ENCODE data around the gene NUMB.

Gene NUMB

DNA sequence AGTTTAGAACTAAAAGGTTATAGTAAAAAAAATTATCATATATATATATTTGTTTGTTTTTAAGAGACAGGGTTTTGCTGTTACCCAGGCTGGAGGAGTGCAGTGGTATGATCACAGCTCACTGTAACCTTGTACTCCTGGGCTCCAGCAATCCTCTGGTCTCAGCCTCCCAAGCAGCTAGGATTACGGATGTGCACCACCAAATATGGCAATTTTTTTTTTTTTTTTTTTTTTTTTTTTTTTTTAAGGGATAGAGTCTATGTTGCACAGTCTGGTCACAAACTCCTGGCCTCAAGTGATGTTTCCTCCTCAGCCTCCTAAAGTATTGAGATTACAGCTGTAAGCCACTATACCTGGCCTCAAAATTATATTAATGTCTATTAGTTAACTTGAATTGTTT lies 172.4 kb downstream of the NUMB start:
- DNase-seq, result no peak

DNA sequence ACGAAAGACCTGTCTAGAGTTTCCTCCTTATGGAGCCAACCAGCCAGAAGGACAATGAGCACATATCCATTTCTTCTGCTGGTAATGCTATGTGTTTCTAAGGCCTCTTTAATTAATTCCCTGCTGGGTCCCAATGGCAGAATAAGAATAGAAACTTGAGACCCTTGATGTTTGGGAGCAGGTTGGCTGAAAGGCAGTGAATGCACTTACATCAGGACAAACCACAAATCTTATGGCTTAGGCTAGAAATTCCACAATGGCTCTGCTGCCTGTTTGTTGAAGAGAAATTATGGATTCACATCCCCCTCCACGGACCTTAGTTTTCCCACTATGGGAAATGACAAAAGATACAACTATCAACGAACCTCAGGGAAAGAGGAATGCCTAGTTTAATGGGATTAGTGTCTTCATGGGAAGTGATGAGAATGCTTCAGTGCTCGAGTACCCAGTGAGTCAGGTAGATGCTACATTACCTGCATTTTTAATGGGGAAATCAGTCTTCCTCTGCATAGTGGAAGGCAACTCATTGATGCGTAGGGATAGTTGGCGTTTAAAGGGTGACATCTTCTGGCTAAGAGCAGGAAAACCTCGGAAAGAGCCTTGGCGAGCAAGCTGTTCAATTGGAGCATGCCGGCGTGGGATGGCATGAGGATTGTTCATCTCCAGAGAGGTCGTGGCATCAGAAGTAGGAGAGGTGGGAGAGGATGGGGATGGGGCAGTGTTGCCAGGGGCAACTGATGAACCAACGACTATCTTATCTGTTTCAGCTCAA lies 174.6 kb downstream of the NUMB start:
- DNase-seq, result no peak

DNA sequence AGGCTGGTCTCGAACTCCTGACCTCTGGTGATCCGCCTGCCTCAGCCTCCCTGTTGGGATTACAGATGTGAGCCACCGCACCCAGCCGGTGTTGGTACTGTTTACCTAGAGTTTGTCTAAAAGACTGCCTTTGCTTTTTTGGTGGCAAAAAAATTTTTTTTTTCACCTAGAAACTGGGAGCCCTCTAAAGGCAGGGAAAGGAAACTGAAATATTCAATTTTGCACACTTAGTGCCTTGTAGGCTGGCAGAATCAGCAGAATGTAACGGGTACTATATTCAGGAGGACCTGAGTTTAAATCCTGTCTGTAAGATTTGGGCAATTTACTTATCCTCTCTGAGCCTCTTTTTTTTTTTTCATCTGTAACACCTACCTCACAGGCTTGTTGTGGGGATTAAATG lies 177.4 kb downstream of the NUMB start:
- DNase-seq, result no peak

DNA sequence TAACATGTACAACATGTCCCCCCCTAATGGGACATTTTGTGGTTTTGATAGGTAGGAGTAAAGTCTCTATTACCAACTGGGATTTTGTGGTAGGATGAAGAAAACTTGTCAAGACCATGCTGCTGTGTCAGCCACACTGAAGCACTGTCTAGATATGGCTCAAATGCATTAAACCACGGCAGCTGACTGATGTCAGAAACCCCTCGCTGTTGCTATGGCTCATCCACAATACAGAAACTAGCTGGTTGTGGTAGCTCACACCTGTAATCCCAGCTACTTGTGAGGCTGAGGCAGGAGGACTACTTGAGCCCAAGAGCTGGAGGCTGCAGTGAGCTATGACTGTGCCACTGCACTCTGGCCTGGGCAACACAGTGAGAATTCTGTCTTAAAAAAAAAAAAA lies 181.0 kb downstream of the NUMB start:
- no peak for DNase-seq

DNA sequence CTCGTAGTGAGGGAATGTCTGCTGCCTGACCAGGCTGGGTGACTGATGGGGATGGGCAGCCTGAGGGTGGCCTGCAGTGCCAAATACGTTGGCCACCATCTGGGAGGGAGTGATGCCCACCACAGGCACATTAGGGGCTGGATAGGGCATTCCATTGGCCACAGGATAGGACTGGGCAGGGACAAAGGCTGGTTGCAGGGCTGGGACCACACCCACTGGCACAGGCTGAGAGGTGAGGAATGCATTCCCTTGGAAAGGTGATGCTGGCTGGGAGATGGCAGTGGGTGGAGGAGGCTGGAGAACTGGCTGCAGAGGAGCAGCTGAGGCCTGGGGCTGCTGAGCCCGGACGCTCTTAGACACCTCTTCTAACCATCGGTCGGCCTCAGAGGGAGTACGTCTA lies 181.5 kb downstream of the NUMB start:
- DNase-seq, result no peak

DNA sequence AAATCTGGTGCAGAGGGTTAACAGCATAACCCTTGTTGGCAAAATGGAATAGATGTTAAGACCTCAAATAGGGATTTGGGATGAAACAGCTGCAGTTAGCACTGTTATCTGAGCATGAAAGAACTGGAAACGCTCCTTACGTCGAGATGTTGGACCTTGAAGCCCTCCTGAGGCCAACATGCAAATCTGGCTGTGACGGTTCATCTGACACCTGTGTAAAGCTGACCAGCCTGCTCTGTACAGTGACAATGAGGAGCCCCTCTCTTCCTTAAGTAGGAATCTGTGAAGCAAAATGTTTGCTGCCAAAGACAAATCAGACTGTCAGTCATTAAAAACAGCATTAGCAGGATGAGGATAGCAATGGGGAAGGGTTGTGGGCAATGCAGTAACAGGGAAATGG lies 184.5 kb downstream of the NUMB start:
- DNase-seq, result no peak

DNA sequence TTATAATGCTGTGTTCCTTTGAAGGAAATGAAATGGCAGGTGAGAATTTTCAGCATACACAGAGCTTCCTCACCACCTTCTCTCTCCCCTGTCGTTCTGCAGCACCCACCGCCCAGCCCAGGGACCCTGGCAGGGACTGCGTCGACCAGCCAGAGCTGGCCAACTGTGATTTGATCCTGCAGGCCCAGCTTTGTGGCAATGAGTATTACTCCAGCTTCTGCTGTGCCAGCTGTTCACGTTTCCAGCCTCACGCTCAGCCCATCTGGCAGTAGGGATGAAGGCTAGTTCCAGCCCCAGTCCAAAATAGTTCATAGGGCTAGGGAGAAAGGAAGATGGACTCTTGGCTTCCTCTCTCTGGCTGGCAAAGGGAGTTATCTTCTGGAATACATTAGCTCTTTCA lies 186.0 kb downstream of the NUMB start:
- no peak for DNase-seq

DNA sequence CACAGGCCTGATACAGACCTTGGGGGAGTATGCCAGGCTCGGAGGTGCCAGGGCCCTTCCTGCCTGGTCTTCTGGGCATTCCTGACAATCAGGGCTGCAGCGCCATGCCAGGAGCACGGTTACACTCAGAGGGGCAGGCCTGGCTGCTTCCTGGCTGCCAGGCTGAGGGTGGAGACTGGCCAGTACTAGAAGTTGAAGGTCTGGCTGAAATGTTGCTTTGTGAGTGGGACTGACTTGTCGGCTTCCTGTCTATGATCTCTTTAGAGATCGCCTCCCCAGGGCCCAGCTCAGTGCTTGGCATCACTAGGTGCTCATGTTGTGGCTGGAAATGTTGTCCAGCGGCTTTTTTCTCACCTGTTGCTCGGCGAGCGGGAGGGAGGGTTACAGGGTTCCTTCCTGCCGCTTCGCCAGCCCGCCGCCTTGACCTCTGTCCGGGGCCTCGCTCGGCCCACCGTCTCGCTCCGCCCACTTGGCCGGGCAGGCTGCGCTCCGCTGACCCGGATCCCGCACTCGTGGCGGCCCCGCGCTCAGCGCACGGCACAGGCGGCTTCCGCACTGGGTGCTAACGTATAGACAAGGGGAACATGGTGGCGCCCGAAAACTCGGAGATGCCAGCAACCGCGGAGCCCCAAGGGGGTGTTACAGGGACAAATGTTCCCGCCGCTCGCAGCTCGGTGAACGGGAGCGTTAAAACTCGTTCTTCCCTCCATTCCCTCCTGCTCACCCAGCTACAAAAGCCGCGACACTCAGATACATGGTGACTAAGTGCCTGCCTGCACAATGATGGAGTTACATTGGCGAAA lies 188.4 kb downstream of the NUMB start:
- DNase-seq, result no peak

DNA sequence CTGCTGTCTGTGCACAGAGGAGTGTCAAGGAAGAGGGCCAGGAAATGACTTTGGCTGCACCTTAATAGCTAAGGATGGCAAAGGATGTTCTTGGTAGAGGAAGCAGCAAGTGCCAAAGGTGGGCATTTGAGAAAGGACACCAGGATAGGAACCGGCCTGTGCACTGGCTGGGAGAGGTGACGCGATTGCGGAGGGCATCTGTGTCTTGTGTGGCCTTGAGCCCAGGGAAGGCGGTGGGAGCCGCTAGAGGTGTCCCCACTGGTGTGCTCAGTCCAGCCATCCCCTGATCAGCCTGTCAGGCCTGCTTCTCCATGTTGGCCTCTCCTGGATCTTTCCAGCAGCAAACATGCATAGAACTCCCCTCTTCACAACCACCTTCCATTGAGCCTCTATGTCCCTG lies 190.9 kb downstream of the NUMB start:
- no peak for DNase-seq

DNA sequence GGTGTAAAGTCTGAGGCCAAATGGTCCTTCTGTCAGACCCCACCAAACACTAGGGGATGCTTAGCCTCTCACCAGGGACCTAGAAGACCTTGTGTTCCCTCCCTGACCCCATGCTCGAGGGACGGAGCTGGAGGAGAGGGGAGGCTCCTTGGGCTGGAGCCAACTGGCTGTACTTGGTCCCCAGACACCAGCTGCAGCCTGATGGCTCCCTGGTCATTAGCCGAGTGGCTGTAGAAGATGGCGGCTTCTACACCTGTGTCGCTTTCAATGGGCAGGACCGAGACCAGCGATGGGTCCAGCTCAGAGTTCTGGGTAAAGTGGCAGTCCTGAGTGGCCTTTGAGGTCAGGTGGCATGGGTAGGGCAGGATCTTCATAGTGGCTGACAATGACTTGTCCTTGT lies 192.0 kb downstream of the NUMB start:
- no peak for DNase-seq

DNA sequence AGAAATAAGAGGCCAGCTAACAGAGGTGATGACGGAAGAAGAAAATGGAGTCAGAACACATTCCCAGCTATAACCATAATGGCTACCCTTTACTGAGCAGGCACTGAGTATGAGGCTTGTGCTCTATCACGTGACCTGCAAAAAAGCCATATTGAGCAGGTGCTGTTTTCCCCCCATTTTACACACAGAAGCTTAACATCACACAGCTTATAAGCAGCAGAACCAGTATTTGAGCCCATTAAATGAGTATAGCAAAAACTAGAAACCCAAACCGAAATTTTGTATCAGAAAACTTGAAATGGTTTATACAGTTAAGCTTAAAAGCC lies 192.7 kb downstream of the NUMB start:
- no peak for DNase-seq

DNA sequence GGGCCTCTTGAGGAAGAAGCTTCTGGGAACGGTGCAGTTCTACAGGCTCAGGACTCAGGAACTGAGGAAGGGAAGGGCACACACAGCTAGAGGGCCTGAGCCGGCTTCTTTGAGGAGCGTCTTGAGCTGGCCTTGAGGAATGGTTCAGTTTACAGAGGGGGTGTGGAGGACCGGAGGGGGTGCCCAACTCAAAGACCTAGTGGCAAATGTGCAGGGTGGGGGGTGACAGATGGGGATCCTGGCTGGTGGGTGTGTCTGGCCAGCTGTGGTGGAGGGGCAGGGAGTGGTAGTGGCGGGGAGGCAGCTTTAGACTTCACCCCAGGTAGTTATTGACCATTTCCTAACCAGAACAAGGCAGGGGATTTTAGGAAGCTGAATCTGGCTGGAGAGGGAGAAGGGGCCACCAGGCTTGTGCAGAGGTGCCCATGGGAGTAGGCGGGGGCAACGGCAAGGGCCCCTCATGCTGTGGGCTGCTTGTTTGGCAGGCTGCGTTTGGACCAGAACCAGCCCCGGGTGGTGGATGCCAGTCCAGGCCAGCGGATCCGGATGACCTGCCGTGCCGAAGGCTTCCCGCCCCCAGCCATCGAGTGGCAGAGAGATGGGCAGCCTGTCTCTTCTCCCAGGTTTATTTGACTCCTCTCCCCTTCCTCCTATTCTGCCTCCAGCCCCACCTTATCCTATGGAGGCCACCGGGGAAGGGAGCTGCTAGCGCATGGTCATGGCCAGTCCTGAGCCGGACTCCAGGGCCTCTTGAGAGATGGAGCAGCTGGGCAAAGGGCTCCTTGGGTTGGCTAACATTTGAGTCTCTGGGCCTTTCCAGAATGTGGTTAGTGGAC lies 193.2 kb downstream of the NUMB start:
- DNase-seq, result no peak

DNA sequence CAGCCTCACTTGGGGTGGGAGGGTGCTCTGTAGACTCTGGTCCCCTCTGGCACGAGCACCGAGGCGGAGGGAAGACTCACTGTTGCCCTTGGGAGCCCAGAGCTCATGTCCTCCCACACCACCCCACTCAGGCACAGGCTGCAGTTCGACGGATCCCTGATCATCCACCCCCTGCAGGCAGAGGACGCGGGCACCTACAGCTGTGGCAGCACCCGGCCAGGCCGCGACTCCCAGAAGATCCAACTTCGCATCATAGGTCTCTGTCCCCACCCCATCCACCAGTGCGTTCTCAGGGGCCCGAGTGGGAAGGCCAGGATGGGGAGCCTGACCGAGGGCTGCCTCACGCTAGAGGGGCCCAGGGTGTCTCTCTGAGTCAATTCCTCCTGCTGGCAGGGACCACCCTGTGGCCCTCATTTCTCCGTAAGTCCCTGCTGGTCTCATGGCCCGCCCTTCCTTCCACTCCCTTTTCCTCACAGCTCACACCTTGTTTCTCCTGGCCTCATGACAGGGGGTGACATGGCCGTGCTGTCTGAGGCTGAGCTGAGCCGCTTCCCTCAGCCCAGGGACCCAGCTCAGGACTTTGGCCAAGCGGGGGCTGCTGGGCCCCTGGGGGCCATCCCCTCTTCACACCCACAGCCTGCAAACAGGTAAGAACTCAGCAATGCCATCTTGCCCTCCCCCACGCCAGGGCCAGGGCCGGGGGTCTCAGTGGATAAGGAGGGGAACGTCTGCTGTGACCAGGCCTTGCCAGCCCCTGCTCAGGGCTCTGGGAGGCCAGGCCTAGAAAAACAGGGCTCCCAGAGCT lies 194.1 kb downstream of the NUMB start:
- DNase-seq, result no peak

DNA sequence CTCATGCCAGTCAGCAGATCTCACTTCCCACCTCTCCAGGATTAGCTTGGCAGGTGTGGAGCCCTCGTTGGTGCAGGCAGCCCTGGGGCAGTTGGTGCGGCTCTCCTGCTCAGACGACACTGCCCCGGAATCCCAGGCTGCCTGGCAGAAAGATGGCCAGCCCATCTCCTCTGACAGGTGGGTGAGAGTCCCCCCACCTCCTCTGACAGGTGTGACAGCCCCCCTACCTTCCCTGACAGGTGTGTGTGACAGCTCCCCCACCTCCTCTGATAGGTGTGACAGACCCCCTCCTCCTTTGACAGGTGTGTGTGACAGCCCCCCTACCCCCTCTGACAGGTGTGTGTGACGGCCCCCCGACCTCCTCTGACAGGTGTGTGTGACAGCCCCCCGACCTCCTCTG lies 194.7 kb downstream of the NUMB start:
- no peak for DNase-seq

DNA sequence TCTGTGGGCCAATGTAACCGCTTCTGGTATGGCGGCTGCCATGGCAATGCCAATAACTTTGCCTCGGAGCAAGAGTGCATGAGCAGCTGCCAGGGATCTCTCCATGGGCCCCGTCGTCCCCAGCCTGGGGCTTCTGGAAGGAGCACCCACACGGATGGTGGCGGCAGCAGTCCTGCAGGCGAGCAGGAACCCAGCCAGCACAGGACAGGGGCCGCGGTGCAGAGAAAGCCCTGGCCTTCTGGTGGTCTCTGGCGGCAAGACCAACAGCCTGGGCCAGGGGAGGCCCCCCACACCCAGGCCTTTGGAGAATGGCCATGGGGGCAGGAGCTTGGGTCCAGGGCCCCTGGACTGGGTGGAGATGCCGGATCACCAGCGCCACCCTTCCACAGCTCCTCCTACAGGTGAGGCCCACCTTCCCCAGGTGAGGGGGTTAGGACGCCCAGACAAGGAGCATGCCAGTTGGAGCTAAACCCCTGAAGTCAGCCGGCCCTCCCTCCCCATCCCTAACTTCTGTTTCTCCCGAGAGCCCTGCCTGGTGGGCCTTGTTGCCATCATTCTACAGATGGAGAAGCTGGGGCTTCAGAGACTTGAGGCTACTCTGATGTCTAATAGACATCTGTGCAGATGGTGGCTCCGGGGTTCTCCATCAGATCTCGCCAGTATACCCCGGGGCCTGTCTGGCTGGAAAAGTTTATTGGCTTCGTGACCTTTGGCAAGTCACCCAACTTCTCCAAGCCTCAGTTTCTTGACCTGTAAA lies 195.7 kb downstream of the NUMB start:
- DNase-seq, result no peak

DNA sequence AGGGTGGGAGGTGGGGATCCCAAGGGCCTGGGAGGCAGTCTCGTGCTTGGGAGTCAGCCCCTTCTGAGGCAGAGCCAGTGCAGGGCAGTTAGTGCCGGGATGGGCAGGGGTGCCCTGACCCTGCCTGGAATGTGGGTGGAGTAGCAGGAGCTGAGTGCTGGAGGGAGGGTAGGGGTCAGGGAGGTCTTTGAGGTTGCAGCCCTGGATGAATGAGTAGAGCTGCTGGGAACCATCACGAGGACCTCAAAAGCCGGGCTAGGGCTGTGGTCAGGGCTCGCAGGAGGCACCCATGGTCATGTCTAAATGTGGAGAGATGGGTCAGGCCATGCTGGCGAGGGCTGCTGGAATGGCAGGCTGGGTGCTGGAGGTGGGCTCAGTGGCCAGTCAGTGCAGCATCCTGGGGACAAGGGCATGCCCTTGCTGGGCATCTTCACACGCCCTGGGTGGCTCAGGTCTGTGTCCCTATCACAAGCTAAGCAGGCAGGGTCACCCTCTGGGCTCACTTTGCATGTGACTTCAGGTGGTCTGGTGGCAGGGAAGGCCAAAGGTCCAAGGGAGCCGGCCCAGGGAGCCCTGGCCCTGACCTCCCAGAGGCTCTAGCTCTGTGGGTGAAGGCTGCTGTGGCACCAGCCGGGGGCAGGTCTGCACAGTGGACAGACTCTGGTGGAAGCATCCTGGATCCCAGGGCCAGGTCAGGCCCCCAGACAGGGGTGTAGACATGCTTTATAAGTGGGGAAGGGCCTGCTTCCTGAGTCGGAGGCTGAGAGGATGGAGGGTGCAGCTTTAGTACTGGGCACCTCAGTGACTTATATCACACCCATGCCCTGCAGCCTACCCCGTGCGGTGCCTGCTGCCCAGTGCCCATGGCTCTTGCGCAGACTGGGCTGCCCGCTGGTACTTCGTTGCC lies 196.6 kb downstream of the NUMB start:
- DNase-seq, result no peak

DNA sequence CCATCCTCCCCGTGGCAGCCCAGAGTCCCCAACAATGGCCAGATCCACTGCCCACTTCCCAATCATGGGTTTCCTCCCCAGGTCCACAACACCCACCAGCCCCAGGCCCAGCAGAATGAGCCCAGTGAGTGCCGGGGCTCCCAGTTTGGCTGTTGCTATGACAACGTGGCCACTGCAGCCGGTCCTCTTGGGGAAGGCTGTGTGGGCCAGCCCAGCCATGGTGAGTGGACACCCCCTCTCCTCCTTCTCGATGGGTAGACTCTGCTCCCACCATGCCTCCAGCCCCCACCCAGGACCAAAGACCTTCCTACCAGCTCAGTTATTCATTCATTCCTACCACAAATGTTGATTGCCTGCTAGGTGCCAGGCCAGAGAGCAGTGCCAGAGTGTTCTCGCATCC lies 197.3 kb downstream of the NUMB start:
- no peak for DNase-seq

DNA sequence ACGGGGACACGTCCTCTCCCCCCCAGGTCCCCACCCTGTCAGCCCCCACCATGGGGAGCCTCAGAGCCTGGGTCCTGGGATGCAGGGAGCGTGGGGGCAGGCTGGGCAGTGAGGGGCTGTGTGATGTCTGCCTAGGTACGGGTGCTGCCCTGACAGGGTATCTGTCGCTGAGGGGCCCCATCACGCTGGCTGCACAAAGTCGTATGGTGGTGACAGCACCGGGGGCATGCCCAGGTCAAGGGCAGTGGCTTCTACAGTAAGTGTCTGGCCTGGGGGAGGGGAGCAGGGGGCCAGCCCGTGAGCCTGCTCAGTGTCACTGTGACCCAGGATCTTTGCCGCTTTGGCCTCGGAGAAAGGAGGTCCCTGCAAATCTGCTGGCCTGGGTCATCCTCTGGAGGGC lies 197.8 kb downstream of the NUMB start:
- no peak for DNase-seq

DNA sequence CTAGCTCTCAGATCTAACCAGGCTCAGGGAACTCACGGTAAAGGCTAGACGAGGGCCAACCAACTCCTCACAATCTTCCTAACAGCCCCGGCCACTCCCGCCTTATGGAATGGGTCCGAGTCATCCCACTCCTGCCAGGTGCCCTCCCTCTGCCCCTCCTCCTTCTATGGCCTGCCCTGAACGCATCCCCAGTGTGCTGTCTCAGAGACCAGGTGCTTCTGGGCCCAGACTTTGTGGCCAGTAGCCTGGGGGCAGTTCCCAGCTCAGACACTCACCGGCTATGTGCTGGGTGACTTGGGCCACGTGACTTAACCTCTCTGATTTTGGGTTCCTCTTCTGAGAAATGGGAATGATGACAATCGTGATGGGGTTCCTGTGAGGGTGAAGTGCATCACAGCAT lies 198.5 kb downstream of the NUMB start:
- no peak for DNase-seq

DNA sequence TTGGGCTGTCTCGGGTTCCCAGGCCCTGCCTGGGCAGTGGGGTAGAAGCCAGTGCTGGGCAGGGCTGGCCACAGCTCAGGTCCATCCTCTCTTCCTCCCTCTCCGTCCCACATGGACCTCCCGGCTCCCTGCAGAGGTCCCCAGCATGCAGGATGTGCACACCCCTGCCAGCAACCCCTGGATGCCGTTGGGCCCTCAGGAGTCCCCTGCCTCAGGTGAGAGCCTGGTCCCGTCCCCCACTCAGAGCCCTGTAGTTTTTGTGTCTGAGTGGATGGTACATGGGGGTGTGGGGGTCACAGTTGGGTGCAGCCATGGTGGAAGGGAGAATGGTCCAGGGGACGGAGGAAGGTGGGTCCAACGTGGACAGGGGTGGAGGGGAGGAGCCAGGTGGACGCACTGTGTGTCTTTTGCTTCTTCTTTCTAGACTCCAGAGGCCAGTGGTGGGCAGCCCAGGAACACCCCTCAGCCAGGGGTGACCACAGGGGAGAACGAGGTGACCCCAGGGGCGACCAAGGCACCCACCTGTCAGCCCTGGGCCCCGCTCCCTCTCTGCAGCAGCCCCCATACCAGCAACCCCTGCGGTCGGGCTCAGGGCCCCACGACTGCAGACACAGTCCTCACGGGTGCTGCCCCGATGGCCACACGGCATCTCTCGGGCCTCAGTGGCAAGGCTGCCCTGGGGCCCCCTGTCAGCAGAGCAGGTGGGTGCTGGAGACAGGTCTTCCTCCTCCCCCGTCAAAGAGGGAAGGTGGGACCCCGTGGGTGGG lies 199.3 kb downstream of the NUMB start:
- no peak for DNase-seq
